ENCODE measurements around the gene ACACA.

ACACA gene

DNA sequence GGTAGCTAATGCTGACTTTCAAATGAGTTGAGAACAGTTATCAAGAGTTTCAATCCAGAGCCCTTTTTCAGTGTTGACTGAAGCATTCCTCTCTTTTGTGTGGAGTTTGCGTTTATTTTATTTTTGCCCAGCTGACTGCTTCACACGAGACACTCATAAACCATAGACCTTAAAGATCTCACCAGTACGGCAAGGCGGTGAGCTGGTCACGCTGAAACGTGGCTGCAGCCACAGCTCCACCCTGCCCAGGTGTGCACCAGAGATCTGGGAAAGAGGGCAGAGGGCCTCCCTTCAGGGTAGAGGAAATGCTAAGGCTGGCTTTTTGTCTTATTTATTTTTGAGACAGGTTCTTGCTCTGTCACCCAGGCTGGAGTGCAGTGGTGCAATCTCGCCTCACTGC, 345.7 kb downstream of the ACACA start:
- no peak for DNase-seq

GRCh38 chr17:37060094-37060493, 346.5 kb downstream of the ACACA start:
- no peak for DNase-seq

GRCh38 chr17:37059493-37059892, 347.1 kb downstream of the ACACA start:
- no peak for DNase-seq

- no peak for DNase-seq
These were observed 350.0 kb downstream of the ACACA start for GRCh38 chr17:37056622-37057021.

DNA sequence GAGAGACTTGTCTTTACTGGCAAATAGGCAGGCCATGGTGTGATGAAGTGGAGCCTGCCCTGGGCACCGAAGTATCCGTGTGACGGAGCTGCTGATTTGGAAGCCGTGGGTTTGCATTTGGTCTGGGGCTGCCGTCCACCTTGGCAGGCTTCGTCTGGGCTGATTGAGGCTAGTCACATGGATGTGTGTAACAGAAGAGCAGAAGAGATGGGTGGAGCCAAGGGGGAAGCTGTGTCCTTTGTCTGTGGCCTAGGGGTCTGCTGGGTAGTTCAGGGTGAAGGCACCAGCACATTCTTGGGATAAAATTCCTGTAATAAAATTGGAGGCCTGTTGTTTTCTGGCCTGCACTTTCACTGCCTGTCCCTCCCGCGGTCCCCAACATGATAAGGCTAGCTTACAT, 351.7 kb downstream of the ACACA start:
- no peak for DNase-seq

- DNase-seq: no peak
These were observed 354.2 kb downstream of the ACACA start for GRCh38 chr17:37052450-37052849.

DNA sequence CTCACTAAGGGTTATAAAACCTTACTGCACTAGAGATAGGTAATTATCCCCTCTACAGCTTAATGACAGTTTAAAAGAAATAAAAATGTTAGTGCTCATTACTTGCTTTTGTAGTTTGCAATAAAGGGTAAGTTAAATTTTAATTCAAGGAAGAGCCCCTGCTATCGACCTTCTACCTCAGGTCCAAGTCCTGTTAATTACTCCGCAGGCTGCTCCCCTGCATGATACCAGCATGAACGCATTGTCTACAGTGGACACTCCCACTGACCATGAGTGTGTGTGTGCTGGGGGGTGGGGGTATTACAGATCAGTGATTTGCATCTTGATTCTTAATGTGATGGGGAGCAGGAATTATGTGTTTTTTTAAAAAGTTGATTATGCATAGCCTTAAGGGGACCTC, 354.8 kb downstream of the ACACA start:
- no peak for DNase-seq

DNA sequence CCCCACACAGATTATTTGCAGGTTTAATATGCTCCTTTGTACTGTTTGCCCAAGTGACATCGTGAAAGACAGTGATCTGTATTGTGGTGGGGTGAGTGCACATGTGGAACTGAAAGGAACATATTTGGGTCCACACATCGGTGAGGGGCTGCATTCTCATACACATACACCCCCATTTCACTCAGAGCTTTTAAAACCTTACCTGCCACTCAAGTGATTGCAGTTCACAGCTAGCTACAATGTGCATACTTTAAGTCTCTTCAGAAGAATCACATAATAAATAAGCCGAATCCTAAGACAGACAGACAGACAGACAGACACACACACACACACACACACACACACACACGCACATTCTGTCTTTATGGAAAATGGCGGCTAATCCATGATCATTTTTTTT, 355.3 kb downstream of the ACACA start:
- no peak for DNase-seq

DNA sequence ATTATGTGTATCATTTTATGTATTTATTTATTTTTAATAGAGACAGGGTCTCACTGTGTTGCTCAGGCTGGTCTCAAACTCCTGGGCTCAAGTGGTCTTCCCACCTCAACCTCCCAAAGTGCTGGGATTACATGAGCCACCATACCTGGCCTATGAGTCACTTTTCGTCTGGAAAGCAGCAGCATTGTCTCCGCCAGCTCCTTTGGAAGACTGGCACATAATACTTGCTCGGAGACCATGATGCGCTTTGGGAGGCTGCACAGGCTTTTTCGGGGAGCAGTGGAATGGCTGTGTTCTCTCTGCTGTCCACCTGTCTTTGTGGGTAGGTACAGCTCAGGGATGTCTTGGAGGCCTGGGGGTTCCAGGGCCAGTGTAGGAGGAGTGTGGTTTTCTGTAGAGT, 355.7 kb downstream of the ACACA start:
- no peak for DNase-seq

DNA sequence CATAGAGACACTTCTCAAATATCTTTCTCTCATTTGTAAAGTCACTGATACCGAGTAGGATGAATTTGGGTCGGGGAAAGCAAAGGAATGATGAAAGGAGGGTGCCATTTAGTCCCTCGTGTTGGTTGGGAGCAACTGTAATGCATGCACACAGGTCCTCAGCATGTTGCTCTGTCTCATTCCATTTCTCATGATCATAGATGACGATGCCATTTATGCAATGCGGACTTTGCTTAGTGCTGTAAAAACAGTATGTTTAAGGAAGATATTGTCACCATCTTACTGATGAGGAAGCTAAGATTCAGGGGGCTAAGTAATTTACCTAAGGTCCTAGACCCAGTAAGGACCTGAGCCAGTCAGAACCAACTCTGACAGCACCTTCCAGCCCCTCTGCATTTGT, 357.8 kb downstream of the ACACA start:
- DNase-seq: no peak

- DNase-seq: peak; percentile 82
These were observed 359.0 kb downstream of the ACACA start for GRCh38 chr17:37047631-37048104.

GRCh38 chr17:37045351-37045922, 361.2 kb downstream of the ACACA start:
- no peak for DNase-seq

DNA sequence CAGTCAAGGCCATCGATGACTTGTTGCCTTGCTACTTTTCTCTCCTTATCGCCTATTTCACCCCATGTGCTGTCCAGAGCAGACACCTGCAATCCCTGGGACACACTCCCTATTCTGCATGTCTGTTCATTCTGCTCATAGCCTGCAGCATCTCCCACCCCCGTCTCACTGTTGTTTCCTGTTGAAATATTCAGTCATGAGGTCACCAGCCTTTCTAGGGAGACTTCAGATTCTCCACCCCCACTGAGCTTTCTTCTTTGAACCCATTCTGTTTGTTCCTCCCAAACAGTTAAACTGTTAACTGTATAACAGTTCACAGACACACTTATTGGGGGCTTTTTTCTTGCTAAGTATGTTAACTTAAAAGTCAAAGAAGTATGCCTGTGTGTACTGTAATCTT, 363.4 kb downstream of the ACACA start:
- DNase-seq: no peak

DNA sequence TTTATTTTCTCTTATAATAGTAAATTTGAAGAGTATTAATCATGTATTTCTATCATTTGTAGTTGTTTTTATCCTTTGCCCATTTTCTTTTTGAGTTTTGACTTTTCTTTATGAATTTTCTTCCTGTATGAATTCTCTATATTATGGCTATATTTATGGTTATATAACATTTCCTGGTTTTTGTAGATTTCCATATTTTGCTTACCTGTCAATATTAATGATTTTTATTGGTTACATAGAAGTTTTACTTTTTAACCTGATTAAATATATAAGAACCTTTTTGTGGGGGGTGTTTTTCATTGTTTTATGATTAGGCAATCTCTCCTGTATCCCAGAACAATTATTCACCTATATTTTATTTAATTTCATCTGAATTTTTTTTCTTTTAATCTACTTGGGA, 364.7 kb downstream of the ACACA start:
- DNase-seq: no peak

DNA sequence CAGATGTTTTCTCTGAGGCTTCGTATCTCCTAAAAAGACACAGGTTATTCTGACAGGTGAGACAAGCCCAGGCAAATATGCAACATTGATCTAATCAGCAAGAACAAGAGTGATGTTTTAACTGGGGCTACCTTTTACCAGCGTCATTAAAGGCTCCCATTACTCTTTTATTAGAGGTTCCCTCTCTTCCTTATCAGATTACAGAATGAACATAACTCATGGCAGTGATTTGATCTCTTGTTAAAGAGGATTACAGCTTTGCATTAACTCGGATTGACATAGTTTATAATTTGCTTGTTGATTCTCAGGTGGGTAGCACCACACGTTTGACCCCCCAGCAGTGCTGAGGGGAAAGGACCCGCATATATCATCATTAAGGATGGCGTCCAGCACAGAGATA, 367.4 kb downstream of the ACACA start:
- no peak for DNase-seq

DNA sequence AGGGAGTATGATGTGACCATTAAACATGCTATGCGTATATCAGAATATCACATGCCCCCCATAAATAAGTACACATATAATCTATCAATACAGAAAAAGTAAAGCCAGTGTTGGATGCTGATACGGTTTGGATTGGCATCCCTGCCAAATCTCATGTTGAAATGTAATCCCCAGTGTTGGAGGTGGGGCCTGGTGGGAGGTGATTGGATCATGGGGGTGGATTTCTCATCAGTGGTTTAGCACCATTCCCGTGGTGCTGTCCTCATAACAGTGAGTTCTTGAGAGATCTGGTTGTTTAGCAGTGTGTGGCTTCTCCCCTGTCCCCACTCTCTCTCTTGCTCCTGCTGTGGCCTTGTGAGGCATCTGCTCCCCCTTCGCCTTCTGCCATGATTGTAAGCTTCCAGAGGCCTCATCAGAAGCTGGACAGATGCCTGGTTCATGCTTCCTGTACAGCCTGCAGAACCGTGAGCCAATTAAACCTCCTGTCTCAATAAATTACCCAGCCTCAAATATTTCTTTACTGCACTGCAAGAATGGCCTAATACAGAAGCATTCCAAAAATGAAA, 369.0 kb downstream of the ACACA start:
- DNase-seq: no peak
